Calu3 (cell line): ENCODE results near the gene RACGAP1. TPM values are rescaled to one million over a fixed set of nuclear protein-coding genes. Genes with fewer than 3 reads are reported as not detected.

ENCODE experiments used
- BruUV-seq: library from RNA; stranded (reverse); fragments of 400-500 nt; replicated peaks from 2 replicates; lab custom pipeline; 2021; lab: Mats Ljungman, UMichigan
- CTCF ChIA-PET: fragments of 300-600 bp; sonication (Branson Sonifier 250); formaldehyde crosslinking; loops from one replicate; lab custom pipeline; 2022; ENCODE audit warnings: antibody characterized with exemption; lab: Charles Lee
- DNase-seq: peaks from one replicate; pipeline ENCODE4 v3.0.0; 2022
- H3K27ac Mint-ChIP-seq: one replicate; pipeline ENCODE4 v1.8.0; 2022; ENCODE audit warnings: mixed read lengths; ENCODE audit not compliant: unreplicated experiment
- H3K27me3 Mint-ChIP-seq: one replicate; pipeline ENCODE4 v1.8.0; 2022; ENCODE audit warnings: mixed read lengths; ENCODE audit not compliant: unreplicated experiment
- H3K36me3 Mint-ChIP-seq: one replicate; pipeline ENCODE4 v1.8.0; 2022; ENCODE audit warnings: mild to moderate bottlenecking, moderate library complexity, mixed read lengths; ENCODE audit not compliant: insufficient read depth, unreplicated experiment
- H3K4me1 Mint-ChIP-seq: one replicate; pipeline ENCODE4 v1.8.0; 2022; ENCODE audit warnings: mild to moderate bottlenecking, low read depth, mixed read lengths; ENCODE audit not compliant: unreplicated experiment
- H3K4me3 Mint-ChIP-seq: one replicate; pipeline ENCODE4 v1.8.0; 2022; ENCODE audit warnings: mild to moderate bottlenecking, low read depth, moderate library complexity, mixed read lengths; ENCODE audit not compliant: unreplicated experiment
- H3K9me3 Mint-ChIP-seq: one replicate; pipeline ENCODE4 v1.8.0; 2022; ENCODE audit warnings: low read depth, mixed read lengths; ENCODE audit not compliant: unreplicated experiment
- CTCF ChIP-seq: fragments of 200-600 bp; IDR thresholded peaks from one replicate; pipeline ENCODE4 v1.8.0; 2022; ENCODE audit warnings: antibody characterized with exemption; ENCODE audit not compliant: unreplicated experiment
- intact Hi-C: fragments of 100-400 bp; cut with micrococcal nuclease; formaldehyde crosslinking; loops from one replicate; pipeline ENCODE4 v1.10.0; 2022; ENCODE audit not compliant: unreplicated experiment
- total RNA-seq: library from RNA; stranded (reverse); gene quantifications from 2 replicates; pipeline ENCODE4 v1.2.3, GENCODE V29; 2022

The RACGAP1 gene
- total RNA-seq, 1 experiment from 2014 or later = 62.0 TPM

GRCh38 chr12:49964849-49965624 lies 60.3 kb downstream of the RACGAP1 start:
- Mint-ChIP-seq H3K4me1 (peaks cover 39% of the 10 kb centered on the region), H3K4me3 (peak overlapping the region; percentile 68), H3K9me3 (no peaks in the 10 kb centered on the region), H3K27ac (no peak overlapping the region), H3K27me3 (peaks cover 11% of the 10 kb centered on the region), H3K36me3 (peaks cover 28% of the 10 kb centered on the region)
- CTCF ChIA-PET = interaction anchor here (0.5 to 0.6 kb wide), 2 partner anchors 35 to 105 kb away, joined by 3 to 4 read pairs; no protein-coding TSS in a partner anchor
- no peak for TF ChIP-seq CTCF
- DNase-seq = no peak
- intact Hi-C loops = loop anchor here (5.0 kb wide), 1 partner anchor 92 kb away; the partner anchor contains the start of gene ASIC1
- no TSS peak for BruUV-seq

GRCh38 chr12:49963976-49964815 lies 61.1 kb downstream of the RACGAP1 start:
- Mint-ChIP-seq H3K4me1 (peaks cover 41% of the 10 kb centered on the region), H3K4me3 (peak overlapping the region; percentile 68), H3K27me3 (peaks cover 14% of the 10 kb centered on the region), H3K27ac (no peak overlapping the region), H3K36me3 (peaks cover 28% of the 10 kb centered on the region), H3K9me3 (no peaks in the 10 kb centered on the region)
- BruUV-seq = no TSS peak
- no peak for DNase-seq
- intact Hi-C loops = no loop called here
- no peak for TF ChIP-seq CTCF
- CTCF ChIA-PET = interaction anchor here (0.6 to 1.7 kb wide), 4 partner anchors 21 to 223 kb away, joined by 3 to 6 read pairs (median 4); partner anchors contain the start of gene TMBIM6

- H3K4me1 Mint-ChIP-seq = peaks cover 41% of the 10 kb centered on the region
- TF ChIP-seq CTCF = no peak
- no TSS peak for BruUV-seq
- peaks cover 28% of the 10 kb centered on the region for H3K36me3 Mint-ChIP-seq
- H3K4me3 Mint-ChIP-seq = peak overlapping the region; percentile 68
- H3K9me3 Mint-ChIP-seq = no peaks in the 10 kb centered on the region
- peak overlapping the region; percentile 76 for H3K27ac Mint-ChIP-seq
- CTCF ChIA-PET = interaction anchor here (0.6 to 1.7 kb wide), 10 partner anchors 11 to 395 kb away, joined by 3 to 15 read pairs (median 4); partner anchors contain the start of genes BCDIN3D and TMBIM6
- intact Hi-C loops = no loop called here
- peaks cover 14% of the 10 kb centered on the region for H3K27me3 Mint-ChIP-seq
- peak; percentile 93 for DNase-seq
Measured at GRCh38 chr12:49962861-49963765, 62.2 kb downstream of the RACGAP1 start.
